GM19193 (cell line): Measurements from ENCODE around the gene CHST11.

Experiments
- POLR2A ChIP-seq: IDR thresholded peaks from 4 replicates; pipeline ENCODE4 v1.6.1; 2011; ENCODE audit not compliant: insufficient read depth, insufficient read length; ENCODE audit errors: extremely low read depth

The CHST11 gene

DNA sequence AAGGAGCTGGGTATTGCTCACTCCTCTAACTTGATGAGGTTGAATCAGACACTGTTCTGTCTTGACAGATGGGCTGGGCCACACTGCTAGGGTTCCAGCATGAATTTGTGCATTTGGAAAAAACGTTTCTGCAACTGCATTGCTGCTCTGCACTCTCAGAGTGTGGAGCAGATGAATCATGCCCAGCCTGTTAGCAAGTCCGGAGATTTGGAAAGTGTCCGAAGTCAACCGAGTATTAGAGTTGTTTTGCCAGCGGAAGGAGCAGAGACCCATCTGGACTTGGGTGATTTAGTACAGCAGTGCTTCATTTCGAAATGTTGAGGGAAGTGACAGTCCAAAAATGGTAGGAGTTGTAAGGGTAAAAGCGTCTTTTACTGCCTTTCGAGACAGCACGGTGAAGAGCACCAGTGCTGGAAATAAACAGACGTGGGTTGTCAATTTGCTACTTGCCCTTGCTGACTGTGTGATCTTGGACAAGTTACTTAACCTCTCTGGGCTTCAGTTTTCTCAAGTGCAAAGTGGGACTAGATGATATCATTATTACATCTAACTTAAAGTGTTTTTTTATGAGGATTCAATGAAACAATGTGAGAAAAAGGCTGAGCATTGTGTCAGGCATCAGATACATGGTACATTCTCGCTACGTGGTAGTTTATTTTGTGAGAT, 139.5 kb downstream of the CHST11 start:
- no peak for TF ChIP-seq POLR2A

DNA sequence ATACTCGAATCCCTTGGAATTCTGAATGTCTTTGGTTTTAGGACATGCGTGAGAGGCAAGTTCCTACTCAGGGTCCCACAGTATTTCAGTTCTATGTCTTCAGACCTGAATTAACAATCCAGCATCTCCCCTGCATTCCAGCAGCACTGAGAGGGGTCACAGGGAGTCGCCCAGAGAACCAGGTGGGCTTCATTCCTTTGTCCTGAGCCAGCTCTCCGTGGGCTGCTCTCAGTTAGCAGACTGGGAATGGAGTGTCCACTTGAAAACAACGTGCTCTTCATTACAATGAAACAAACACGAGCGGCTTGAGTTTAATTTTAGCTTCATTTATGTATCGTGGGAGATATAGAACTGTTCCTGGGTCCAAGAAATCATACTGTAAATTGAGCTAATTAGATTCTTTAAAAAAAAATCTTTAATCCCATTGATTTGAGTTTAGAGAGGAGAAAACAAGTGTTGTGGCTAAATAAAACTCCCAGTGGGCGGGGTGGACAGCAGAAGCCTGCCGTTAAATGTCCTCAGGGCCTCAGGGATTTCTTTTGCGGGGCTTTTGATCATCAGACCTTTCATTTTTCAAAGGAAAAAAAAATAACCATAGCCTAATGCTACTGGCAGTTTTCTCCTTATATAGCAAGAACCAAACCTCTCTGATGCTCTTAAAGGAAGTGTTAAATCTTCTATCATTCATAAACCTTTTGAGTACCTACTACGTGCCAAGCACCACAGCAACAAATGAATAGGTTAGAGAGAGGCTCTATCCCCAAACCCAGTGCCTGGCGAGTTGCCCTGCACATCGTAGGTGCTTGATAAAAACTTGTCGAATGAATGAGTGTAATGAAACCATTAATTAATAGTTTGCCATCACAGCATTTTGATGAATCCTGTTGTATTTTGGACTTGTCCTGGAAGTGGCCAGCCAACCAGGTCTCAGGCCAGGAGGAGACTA, 140.4 kb downstream of the CHST11 start:
- no peak for TF ChIP-seq POLR2A

DNA sequence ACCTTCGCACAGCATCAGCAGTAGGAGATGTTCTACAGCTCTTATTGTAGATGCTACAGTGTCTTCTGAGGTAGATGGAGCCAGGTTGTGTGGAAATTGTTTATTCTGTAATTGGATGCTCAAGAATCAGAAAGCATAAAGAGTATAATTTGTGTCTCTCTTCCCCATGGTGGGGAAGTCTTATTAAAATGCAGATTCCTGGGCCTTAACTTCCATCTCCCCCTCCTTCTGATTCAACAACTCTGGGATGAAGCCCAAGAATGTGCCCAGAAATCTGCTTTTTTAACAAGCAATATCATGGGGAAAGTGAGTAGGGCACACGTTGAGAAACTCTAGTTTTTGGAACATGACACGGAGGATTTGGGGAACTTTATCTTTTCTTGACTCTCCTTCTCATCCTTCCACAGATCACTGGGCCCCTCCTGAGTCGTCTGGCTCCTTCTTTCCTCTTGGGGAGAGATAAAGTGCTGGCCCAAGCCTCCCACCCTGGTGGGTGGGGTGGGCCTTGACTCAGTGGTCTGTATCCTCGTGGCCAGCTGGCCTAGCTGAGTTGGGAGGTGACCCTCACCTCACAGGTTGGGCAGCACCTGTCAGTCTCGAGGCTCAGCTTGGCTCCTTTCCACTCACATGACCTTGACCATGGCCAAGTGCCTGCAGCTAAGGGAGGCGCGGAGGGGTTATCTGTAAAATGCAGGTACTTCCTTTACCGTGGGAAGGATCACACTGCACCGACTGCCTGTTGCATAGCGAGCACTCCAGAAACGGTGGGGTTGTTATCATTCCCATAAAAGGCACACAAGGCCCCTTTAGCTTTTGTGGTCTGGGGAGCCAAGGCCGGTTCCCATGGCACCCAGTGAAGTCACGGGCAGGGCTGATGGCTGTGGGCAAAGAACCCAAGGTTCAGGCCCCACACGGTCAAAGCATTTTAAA, 141.9 kb downstream of the CHST11 start:
- no peak for TF ChIP-seq POLR2A

DNA sequence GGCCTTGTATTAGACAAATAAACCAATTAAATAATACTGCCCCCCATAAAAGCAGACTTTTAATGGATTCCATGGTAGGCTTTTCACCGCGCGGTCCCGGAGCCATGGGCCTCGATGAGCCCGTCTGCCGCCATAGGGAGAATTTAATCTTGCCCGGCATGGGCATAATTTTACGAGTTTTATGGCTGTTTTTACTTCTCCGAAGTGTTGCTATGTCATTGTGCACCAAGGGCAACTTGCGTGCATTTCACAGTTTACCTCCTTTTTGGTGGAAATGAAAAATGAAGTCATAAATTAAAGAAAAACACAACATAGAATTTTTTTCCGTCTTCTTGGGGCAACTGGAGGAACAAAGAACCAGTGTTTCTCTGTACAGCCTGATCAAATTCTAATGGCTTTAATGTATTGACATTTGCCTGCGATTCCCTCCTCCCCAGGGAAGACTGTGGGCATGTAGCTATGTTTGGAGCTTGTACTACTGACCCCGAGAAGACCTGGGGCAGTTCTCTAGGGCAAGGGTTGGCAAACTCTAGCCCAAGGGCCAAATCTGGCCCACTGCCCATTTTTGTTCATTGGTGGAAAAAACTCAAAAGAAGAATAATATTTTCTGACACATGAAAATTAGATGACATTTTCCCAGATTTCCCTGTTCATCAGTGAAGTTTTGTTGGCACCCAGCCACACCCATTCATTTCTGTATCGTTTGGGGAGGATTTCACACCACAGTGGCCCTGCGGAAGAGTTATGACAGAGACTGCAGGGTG, 142.7 kb downstream of the CHST11 start:
- no peak for TF ChIP-seq POLR2A

DNA sequence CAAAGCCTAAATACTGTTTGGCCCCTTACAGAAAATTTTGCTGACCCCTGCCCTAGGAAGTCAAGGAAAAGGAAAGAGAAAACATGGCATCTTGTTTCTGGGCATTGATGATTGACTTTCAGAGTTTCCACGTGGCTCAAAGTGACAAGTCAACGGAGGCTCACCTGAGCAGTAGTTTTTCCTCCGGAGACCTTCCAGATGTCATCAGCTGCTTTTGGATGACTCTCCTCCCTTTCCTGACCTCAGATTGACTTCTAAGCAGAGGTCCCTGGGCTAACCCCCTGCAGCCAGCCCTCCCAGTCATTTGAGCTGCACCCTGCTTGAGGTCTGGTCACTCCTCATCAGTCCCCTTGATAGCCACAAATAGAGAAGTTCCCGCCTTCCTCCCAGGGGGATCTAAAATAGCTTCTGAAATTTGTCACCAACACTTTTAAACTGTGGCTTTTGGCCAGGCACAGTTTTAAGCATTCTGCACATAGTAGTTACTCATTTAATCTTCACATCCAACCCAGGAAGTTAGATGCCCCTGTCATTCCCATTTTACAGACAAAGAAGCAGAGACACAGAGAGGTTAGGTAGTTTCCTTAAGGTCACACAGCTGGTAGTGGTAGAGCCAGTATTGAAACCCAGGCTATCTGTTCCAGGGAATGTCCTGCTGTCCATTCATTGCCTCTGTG, 143.4 kb downstream of the CHST11 start:
- TF ChIP-seq POLR2A = no peak

DNA sequence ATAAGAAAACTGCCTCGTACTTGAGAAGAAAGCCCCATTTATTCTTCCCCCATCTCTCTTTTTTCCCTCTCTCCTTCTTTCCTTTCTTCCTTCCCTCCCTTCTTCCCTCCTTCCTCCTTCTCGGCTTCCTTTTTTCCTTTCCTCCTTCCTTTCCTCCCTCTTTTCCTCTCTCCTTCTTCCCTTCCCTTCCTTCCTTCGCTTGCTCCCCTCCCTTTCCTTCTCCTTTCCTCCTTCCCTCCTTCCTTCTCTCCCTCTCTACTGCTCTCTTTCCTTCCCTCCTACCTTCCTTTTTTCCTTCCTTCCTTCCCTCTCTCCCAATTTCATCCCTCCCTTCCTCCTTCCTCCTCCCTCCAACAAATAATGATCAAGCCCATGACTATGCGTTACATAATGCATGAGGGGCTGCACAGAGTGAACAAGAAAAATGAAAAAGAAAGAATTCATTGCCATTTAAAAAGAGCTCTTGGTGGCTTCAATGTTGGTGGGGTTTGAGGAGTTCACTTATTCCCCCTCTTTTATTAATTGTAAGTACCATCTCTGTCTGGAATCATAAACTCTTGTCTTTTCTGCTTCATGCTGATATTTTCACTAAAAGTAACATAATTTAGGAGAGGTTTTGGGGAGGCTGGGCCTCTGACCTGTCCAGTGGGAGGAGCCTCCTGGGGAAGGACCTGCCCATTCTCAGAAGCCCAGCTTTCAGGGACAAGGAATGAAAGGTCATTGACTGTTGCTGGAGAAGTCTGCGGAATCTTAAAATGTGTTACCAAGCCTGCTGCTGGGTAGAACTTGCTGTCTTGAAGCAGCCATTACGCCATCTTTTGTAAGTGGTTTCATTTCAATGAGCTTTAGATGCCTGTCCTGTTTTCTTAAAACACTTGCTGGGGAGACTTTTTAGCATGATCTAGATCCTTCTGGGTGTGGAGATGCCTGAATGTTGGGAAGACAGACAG, 144.3 kb downstream of the CHST11 start:
- no peak for TF ChIP-seq POLR2A

DNA sequence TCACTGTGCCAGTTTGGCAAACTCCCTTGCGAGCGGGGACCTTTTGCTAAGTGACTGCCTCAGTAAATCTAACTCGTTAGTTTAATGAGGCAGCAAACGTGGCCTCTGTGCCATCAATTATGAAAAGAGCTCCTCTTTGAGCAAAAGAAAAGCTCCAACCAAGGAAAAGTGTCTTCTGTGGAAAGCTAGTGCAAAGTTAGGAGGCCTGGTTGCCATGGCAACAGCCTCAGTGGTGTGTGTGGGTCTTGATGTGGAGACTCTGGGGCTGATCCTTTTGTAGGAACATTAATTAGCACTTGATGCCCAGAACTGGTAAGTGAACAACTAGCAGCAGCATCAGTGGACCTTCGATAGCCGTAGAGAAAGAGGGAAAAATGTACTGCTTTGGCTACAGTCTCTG, 145.7 kb downstream of the CHST11 start:
- no peak for TF ChIP-seq POLR2A

DNA sequence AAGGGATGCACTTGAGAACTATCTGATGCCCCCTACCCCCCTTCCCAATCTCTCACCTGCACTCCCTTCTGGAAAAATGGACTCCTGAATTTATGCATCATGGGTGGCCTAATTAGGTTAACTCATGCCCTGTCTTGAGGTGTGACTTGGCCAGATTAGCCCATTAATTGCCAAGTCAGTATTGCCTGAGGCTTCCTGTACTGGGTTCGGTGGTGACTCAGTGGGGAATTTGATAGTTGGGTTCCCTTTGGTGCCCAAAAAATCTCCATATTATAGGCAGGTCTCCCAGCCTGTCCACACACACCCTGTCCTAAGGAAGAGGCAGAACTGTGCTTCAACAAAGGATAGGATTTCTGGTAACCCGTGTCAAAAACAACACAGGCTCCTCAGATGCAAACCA, 146.1 kb downstream of the CHST11 start:
- TF ChIP-seq POLR2A = no peak

DNA sequence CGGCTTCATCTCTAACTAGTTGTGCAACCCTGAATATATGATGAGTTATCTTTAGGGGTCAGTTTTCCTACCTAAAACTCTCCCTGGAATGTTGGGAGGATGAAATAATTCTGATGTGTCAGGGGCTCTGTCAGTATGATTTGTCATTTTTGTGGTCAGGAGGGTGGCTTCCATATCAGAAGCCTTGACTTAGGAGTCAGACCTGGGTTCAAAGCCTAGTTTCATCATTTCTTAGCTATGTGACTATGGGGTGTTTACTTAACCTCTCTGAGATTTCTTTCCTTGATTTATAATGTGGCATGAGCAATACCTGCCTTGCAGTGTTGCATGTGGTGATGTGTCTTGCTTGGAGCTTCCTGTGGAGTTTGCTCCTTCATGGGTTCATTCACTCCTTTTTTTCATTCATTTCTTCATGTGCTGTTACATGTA, 146.8 kb downstream of the CHST11 start:
- no peak for TF ChIP-seq POLR2A

DNA sequence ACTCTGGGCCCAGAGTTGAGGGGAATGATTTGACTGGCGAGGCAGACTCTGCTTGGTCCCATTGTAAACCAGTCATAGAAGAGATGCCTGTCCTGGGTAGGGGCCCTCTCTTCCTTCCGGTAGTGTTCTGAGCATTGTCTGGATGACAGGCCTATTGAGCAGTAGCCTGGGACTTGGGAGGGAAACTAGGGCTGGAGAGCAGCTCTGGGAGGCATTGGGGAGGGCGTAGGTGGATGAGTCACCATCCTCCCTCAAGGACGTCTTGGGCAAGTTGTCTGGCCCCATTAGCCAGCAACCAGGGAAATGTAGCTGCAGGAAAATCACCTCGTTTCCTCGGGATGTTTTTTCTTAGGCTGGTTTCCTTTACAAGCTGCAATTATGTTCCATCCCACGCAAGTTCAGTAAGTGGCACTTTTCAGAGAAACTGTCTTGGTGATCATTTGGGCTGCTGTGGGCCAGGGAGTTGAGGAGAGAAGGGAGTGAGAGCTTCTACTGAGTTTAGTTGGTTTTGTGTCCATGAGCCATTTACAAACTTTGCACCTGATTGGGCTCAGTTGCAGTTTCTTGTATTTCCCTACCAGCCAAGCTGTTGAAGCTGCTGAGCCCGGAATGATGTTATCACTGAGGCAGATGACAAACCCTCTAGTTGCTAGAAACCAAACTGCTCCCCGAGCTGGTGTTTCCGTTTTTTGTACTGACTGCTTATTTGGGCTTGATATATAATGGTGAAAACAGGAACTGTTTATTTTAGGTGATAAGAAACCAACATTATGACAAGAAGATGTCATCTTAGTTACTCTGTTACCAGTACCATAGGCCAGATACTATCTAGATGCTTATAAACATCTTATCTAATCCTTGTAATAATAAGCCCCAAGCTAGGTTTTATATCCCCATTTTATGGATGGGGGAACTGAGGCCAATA, 147.6 kb downstream of the CHST11 start:
- TF ChIP-seq POLR2A = no peak

DNA sequence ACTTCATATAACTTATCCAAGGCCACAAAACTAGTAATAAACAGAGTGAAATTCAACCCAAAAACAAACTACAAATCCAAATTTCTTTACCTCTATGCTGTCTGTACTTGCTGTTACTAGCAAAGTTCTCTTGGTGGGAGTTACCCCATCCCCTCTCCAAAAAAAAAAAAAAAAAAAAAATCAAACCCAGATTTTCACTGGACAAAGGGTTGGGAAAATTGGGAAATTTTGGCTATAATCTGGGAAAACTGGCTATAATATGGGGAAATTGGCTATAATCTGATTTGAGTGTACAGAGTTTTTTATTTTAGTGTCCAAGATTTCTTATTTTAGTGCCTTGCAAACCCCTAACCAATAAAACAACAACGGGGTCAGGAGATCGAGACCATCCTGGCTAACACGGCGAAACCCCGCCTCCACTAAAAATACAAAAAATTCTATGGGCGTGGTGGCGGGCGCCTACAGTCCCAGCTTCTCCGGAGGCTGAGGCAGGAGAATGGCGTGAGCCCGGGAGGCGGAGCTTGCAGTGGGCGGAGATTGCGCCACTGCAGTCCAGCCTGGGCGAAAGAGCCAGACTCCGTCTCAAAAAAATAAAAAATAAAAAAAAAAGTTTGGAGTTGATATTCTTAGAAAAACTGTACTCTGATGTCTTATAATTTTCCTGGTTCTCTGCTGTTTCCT, 148.4 kb downstream of the CHST11 start:
- TF ChIP-seq POLR2A = no peak
